ENCODE data around the gene HOXC11.

The HOXC11 gene

GRCh38 chr12:53956914-53957536 is 15.9 kb upstream of the HOXC11 start:
- DNase-seq (ENCODE audit: low read depth, low spot score), result no peak

GRCh38 chr12:53958128-53958527 is 14.8 kb upstream of the HOXC11 start:
- no peak for DNase-seq (ENCODE audit: low read depth, low spot score)

GRCh38 chr12:53959314-53959713 is 13.6 kb upstream of the HOXC11 start:
- DNase-seq (ENCODE audit: low read depth, low spot score), result no peak

- DNase-seq (ENCODE audit: low read depth, low spot score), result no peak
Measured at GRCh38 chr12:53960187-53961024, 12.5 kb upstream of the HOXC11 start.

- no peak for DNase-seq (ENCODE audit: low read depth, low spot score)
Measured at GRCh38 chr12:53961025-53961761, 11.7 kb upstream of the HOXC11 start.

- DNase-seq (ENCODE audit: low read depth, low spot score), result no peak
Measured at GRCh38 chr12:53963005-53963404, 9.9 kb upstream of the HOXC11 start.

- no peak for DNase-seq (ENCODE audit: low read depth, low spot score)
Measured at GRCh38 chr12:53963434-53964314, 9.3 kb upstream of the HOXC11 start.

GRCh38 chr12:53964315-53964713 is 8.6 kb upstream of the HOXC11 start:
- DNase-seq (ENCODE audit: low read depth, low spot score), result no peak

GRCh38 chr12:53965281-53966084 is 7.4 kb upstream of the HOXC11 start:
- DNase-seq (ENCODE audit: low read depth, low spot score), result no peak

- no peak for DNase-seq (ENCODE audit: low read depth, low spot score)
Measured at GRCh38 chr12:53966085-53966384, 6.9 kb upstream of the HOXC11 start.

- no peak for DNase-seq (ENCODE audit: low read depth, low spot score)
Measured at GRCh38 chr12:53966385-53967133, 6.4 kb upstream of the HOXC11 start.

- no peak for DNase-seq (ENCODE audit: low read depth, low spot score)
Measured at GRCh38 chr12:53967421-53967925, 5.5 kb upstream of the HOXC11 start.

GRCh38 chr12:53968214-53969127 is 4.5 kb upstream of the HOXC11 start:
- DNase-seq (ENCODE audit: low read depth, low spot score), result no peak

- DNase-seq (ENCODE audit: low read depth, low spot score), result no peak
Measured at GRCh38 chr12:53969588-53970259, 3.2 kb upstream of the HOXC11 start.

- no peak for DNase-seq (ENCODE audit: low read depth, low spot score)
Measured at GRCh38 chr12:53970451-53970850, 2.5 kb upstream of the HOXC11 start.

GRCh38 chr12:53971129-53971528 is 1.8 kb upstream of the HOXC11 start:
- DNase-seq (ENCODE audit: low read depth, low spot score), result no peak

GRCh38 chr12:53971686-53972085 is 1.2 kb upstream of the HOXC11 start:
- DNase-seq (ENCODE audit: low read depth, low spot score), result no peak

- DNase-seq (ENCODE audit: low read depth, low spot score), result no peak
Measured at GRCh38 chr12:53972152-53972702, 699 bp upstream of the HOXC11 start.
